IMR-90 (cell line): ENCODE results near the gene NTSR1.

Experiments used
- BHLHE40 ChIP-seq: fragments of 150-350 bp; IDR thresholded peaks from 2 replicates; pipeline ENCODE4 v1.6.1; 2016; ENCODE audit warnings: mild to moderate bottlenecking, low read depth, low read length
- CHD1 ChIP-seq: IDR thresholded peaks from 2 replicates; pipeline ENCODE4 v1.6.1; 2012; ENCODE audit warnings: low read depth, low read length, improper control_type of control experiment
- CTCF ChIP-seq: conservative IDR thresholded peaks from 2 replicates; pipeline ENCODE4 v1.5.1; 2012; ENCODE audit warnings: mild to moderate bottlenecking, low read depth, low read length, improper control_type of control experiment
- MAFK ChIP-seq: IDR thresholded peaks from 2 replicates; pipeline ENCODE4 v1.6.1; 2012; ENCODE audit warnings: low read depth, low read length, improper control_type of control experiment
- POLR2A ChIP-seq: IDR thresholded peaks from 2 replicates; pipeline ENCODE4 v1.6.1; 2012; ENCODE audit warnings: mild to moderate bottlenecking, low read depth, low read length
- RAD21 ChIP-seq: IDR thresholded peaks from 2 replicates; pipeline ENCODE4 v1.6.1; 2012; ENCODE audit warnings: low read length, improper control_type of control experiment
- SMC3 ChIP-seq: fragments of 150-350 bp; IDR thresholded peaks from 2 replicates; pipeline ENCODE4 v1.6.1; 2016; ENCODE audit warnings: low read depth, mild to moderate bottlenecking, antibody characterized with exemption, low read length, moderate library complexity
- TF ChIP-seq, protein P1 (sequence below): fragments of 150-350 bp; IDR thresholded peaks from 2 replicates; pipeline ENCODE4 v1.6.1; 2017; ENCODE audit warnings: mild to moderate bottlenecking, antibody characterized with exemption, low read length, low read depth

DNA sequence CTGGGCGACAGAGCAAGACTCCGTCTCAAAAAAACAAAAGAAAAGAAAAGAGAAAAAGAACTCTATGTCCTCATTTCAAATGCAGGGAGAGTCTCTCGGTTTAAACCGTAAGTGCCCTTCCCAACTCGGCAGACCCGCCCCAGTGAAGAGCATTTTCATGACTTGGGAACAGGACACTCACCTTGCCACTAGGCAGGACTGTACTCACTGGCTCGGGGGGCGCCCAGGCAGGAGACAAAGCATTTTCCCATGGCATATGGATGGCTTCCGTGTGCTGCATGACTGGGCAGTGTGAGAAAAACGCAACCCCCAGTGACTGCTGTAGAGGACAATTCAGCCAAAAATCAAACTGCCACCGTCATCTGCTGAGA is 64.0 kb downstream of the NTSR1 start:
- TF ChIP-seq POLR2A: no peak
- TF ChIP-seq CHD1: no peak
- TF ChIP-seq BHLHE40: no peak
- no peak for TF ChIP-seq CTCF
- TF ChIP-seq RAD21: no peak
- no peak for TF ChIP-seq MAFK
- TF ChIP-seq, protein P1, sequence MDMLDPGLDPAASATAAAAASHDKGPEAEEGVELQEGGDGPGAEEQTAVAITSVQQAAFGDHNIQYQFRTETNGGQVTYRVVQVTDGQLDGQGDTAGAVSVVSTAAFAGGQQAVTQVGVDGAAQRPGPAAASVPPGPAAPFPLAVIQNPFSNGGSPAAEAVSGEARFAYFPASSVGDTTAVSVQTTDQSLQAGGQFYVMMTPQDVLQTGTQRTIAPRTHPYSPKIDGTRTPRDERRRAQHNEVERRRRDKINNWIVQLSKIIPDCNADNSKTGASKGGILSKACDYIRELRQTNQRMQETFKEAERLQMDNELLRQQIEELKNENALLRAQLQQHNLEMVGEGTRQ: no peak
- TF ChIP-seq SMC3: no peak
